Ishikawa (cell line): ENCODE measurements around the gene USH1G.

Experiments used
- FOXM1 ChIP-seq: IDR thresholded peaks from 2 replicates; pipeline ENCODE4 v1.6.1; 2012; ENCODE audit warnings: low read depth, borderline replicate concordance
- TEAD4 ChIP-seq: IDR thresholded peaks from 2 replicates; pipeline ENCODE4 v1.6.1; 2012

GRCh38 chr17:74893936-74894671, 29.0 kb downstream of the USH1G start:
- TF ChIP-seq FOXM1 (no peak), TEAD4 (no peak)
